Liver (tissue), 9 donors: ENCODE measurements around the gene CDX1. TPM values are rescaled to one million over a fixed set of nuclear protein-coding genes. Genes with fewer than 3 reads are reported as not detected.

Experiments used
- DNase-seq: peaks from one replicate; pipeline ENCODE4 v3.0.0-alpha.2; 2017; ENCODE audit warnings: low spot score
- H3K27ac ChIP-seq, 2 donors: one replicate each; pipeline ENCODE4 v1.7.0; 2013; ENCODE audit warnings: inconsistent platforms in 2 of 2, low read length in 2 of 2, control low read depth in 1 of 2, low read depth in 1 of 2, mild to moderate bottlenecking in 1 of 2
- H3K27me3 ChIP-seq, 4 donors: one replicate each; pipeline versions ENCODE4 v1.6.1 to v1.7.0; 2013; ENCODE audit warnings: low read length in 3 of 4, inconsistent platforms in 1 of 4, mild to moderate bottlenecking in 1 of 4, moderate library complexity in 1 of 4; ENCODE audit not compliant: control insufficient read depth in 4 of 4, insufficient read depth in 4 of 4
- H3K36me3 ChIP-seq, 4 donors: one replicate each; pipeline versions ENCODE4 v1.6.1 to v1.7.0; 2013; ENCODE audit warnings: low read length in 3 of 4, mild to moderate bottlenecking in 3 of 4, low read depth in 1 of 4, moderate library complexity in 1 of 4; ENCODE audit not compliant: control insufficient read depth in 4 of 4, insufficient read depth in 3 of 4
- H3K4me1 ChIP-seq, 4 donors: one replicate each; pipeline versions ENCODE4 v1.6.1 to v1.7.0; 2013; ENCODE audit warnings: low read length in 3 of 4, mild to moderate bottlenecking in 3 of 4, moderate library complexity in 1 of 4; ENCODE audit not compliant: control insufficient read depth in 4 of 4, insufficient read depth in 4 of 4
- H3K4me3 ChIP-seq, 3 donors: one replicate each; pipeline versions ENCODE4 v1.6.1 to v1.7.0; 2013; ENCODE audit warnings: low read length in 3 of 3, control low read depth in 1 of 3, low read depth in 1 of 3, mild to moderate bottlenecking in 1 of 3
- H3K9ac ChIP-seq, 2 donors: one replicate each; pipeline ENCODE4 v1.7.0; 2013; ENCODE audit warnings: low read length in 2 of 2, mild to moderate bottlenecking in 2 of 2, moderate library complexity in 2 of 2, control low read depth in 1 of 2, low read depth in 1 of 2
- H3K9me3 ChIP-seq, 4 donors: one replicate each; pipeline versions ENCODE4 v1.6.1 to v1.7.0; 2013; ENCODE audit warnings: low read length in 3 of 4; ENCODE audit not compliant: control insufficient read depth in 4 of 4
- FOXA1 ChIP-seq: IDR thresholded peaks from 2 replicates; pipeline ENCODE4 v1.6.1; 2016; ENCODE audit warnings: antibody characterized with exemption
- FOXA2 ChIP-seq: IDR thresholded peaks from 2 replicates; pipeline ENCODE4 v1.6.1; 2016; ENCODE audit warnings: antibody characterized with exemption
- GABPA ChIP-seq, 2 donors: IDR thresholded peaks in 1 of 2; conservative IDR thresholded peaks in 1 of 2; 2 replicates each; pipeline ENCODE4 v1.6.1; 2016; ENCODE audit warnings: antibody characterized with exemption in 2 of 2, mild to moderate bottlenecking in 1 of 2, moderate library complexity in 1 of 2
- HNF4A ChIP-seq, 2 donors: conservative IDR thresholded peaks; 2 replicates each; pipeline ENCODE4 v1.6.1; 2016; ENCODE audit warnings: antibody characterized with exemption in 2 of 2, mild to moderate bottlenecking in 2 of 2
- HNF4G ChIP-seq: IDR thresholded peaks from 2 replicates; pipeline ENCODE4 v1.6.1; 2016; ENCODE audit warnings: antibody characterized with exemption
- JUND ChIP-seq, 2 donors: IDR thresholded peaks; 2 replicates each; pipeline ENCODE4 v1.6.1; 2016; ENCODE audit warnings: antibody characterized with exemption in 2 of 2
- MAX ChIP-seq: IDR thresholded peaks from 2 replicates; pipeline ENCODE4 v1.6.1; 2016; ENCODE audit warnings: antibody characterized with exemption
- NR2F2 ChIP-seq: IDR thresholded peaks from 2 replicates; pipeline ENCODE4 v1.6.1; 2016; ENCODE audit warnings: antibody characterized with exemption
- RAD21 ChIP-seq, 2 donors: IDR thresholded peaks; 2 replicates each; pipeline ENCODE4 v1.6.1; 2016; ENCODE audit warnings: antibody characterized with exemption in 2 of 2, mild to moderate bottlenecking in 2 of 2
- REST ChIP-seq: IDR thresholded peaks from 2 replicates; pipeline ENCODE4 v1.6.1; 2016; ENCODE audit warnings: antibody characterized with exemption, mild to moderate bottlenecking
- RXRA ChIP-seq, 2 donors: IDR thresholded peaks; 2 replicates each; pipeline ENCODE4 v1.6.1; 2017 to 2018; ENCODE audit warnings: antibody characterized with exemption in 2 of 2, mild to moderate bottlenecking in 1 of 2
- SP1 ChIP-seq: IDR thresholded peaks from 2 replicates; pipeline ENCODE4 v1.6.1; 2018; ENCODE audit warnings: antibody characterized with exemption, mild to moderate bottlenecking
- ZBTB33 ChIP-seq: IDR thresholded peaks from 2 replicates; pipeline ENCODE4 v1.6.1; 2016; ENCODE audit warnings: antibody characterized with exemption
- WGBS: extraction: QIAGEN DNeasy Blood & Tissue Kit; methylation state at CpG from one replicate; pipeline ENCODE4 v1.1.7; 2013; 5-methylcytosine and 5-hydroxymethylcytosine counted together
- polyA plus RNA-seq, 2 donors: library from polyadenylated mRNA; stranded (reverse) in 1 of 2; unstranded in 1 of 2; fragments of 200-250 nt in 1 of 2; fragments of >200 nt in 1 of 2; fragmentation: Nextera tagmentation in 1 of 2; extraction: Ambion mirVana in 1 of 2; gene quantifications; one replicate each; pipeline versions ENCODE4 v1.2.1 to v1.2.3, GENCODE V29; 2013 to 2015
- total RNA-seq, 2 donors: library from RNA; depleted of rRNA; stranded (reverse); fragments of >200 nt; gene quantifications; one replicate each; pipeline ENCODE4 v1.2.3, GENCODE V29; 2014
- TF ChIP-seq, protein P1 (sequence below): IDR thresholded peaks from 2 replicates; pipeline ENCODE4 v1.6.1; 2016; ENCODE audit warnings: antibody characterized with exemption
- donor health status: healthy.
- donor health status: healthy.
- donor health status: healthy.
- donor health status: healthy.
- donor health status: healthy.

CDX1 gene
- total and polyA plus RNA-seq, 4 donors, result not detected

DNA sequence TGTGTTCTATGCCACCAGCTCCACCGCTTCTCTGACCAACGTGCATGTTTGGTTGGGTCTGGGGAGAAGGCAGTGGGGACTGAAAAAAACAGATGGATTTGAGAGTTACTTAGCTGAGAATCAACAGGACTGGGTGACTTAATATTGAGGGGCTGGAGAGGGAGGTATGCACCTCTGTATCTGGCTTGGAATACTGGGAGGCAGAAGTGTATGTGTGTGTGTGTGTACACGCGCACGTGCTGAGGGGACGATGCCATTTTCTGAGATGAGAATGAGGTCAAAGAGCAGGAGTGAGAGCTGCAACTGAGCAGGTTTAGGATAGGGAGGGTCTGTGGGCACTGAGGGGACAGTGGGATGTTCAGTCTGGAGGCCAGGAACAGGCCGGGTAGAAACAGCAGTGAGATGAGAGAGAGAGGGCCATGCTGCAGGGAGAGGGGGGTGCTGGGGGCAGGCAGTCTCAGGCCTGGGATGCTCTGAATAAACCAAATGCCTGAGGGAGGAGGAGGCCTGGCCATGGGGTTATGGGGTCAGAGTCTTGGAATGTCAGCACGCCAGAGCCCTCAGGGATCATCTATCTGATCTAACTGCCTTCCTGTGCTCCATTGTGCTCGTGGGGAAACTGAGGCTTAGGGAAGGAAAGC, 24.9 kb upstream of the CDX1 start:
- H3K36me3 ChIP-seq, result no peaks in the 10 kb centered on the region
- no peak overlapping the region for H3K4me3 ChIP-seq
- TF ChIP-seq SP1 (no peak), FOXA2 (no peak), RXRA (IDR thresholded peaks at IDR 0.05) (no peak), GABPA (IDR thresholded peaks at IDR 0.05 in 1 of 2, conservative IDR thresholded peaks at IDR 0.05 in 1 of 2) (no peak), ZBTB33 (no peak), FOXA1 (no peak), JUND (IDR thresholded peaks at IDR 0.05) (peak in 1 of 2 donors; percentile 4), NR2F2 (peak; percentile 54)
- TF ChIP-seq, protein P1, sequence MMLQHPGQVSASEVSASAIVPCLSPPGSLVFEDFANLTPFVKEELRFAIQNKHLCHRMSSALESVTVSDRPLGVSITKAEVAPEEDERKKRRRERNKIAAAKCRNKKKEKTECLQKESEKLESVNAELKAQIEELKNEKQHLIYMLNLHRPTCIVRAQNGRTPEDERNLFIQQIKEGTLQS, result no peak
- H3K9me3 ChIP-seq, result no peaks in the 10 kb centered on the region
- H3K9ac ChIP-seq, result no peak overlapping the region
- 71% methylated on average over 9 of the region's 9 CpGs for WGBS
- peak overlapping the region; percentile 67 to 94 for H3K27ac ChIP-seq
- H3K27me3 ChIP-seq, result no peaks in the 10 kb centered on the region
- H3K4me1 ChIP-seq, result peaks cover 25 to 56% (median 42%) of the 10 kb centered on the region in 4 donors
- no peak for DNase-seq

GRCh38 chr5:150142185-150142958, 24.2 kb upstream of the CDX1 start:
- WGBS, result 70% methylated on average over 14 of the region's 14 CpGs
- Histone ChIP-seq H3K9me3 (no peaks in the 10 kb centered on the region), H3K9ac (no peak overlapping the region), H3K4me1 (peaks cover 20 to 49% (median 36%) of the 10 kb centered on the region in 4 donors), H3K36me3 (no peaks in the 10 kb centered on the region), H3K4me3 (no peak overlapping the region), H3K27ac (peak overlapping the region; percentile 76 to 94), H3K27me3 (no peaks in the 10 kb centered on the region)
- DNase-seq, result no peak
- TF ChIP-seq REST, result no peak
- TF ChIP-seq HNF4A (conservative IDR thresholded peaks at IDR 0.05), result peak; percentile 87 to 88
- TF ChIP-seq MAX, result peak; percentile 64
- peak; percentile 23 for TF ChIP-seq NR2F2
- peak; percentile 38 for TF ChIP-seq HNF4G
- no peak for TF ChIP-seq ZBTB33
- no peak for TF ChIP-seq RAD21 (IDR thresholded peaks at IDR 0.05)
- peak; percentile 49 to 78 for TF ChIP-seq RXRA (IDR thresholded peaks at IDR 0.05)
- TF ChIP-seq SP1, result peak; percentile 53
